Muscle of leg (tissue), 11 donors: Measurements from ENCODE around the gene TPRX1. TPM values are rescaled to one million over a fixed set of nuclear protein-coding genes. Genes with fewer than 3 reads are reported as not detected.
A peak's percentile ranks its signal among the peaks of the same experiment; 100 is the strongest.
"Not testable (repeated sequence)": the region's sequence is repeated elsewhere in the genome, so short reads cannot be mapped to it uniquely, and the experiment has no call there.

Experiments used
- DNase-seq: peaks from one replicate; pipeline ENCODE4 v3.0.0; 2013
- H3K27ac ChIP-seq: one replicate; pipeline ENCODE4 v1.5.1; 2013; ENCODE audit warnings: mild to moderate bottlenecking, low read length, control low read depth
- H3K27me3 ChIP-seq: one replicate; pipeline ENCODE4 v1.6.1; 2013; ENCODE audit warnings: low read length; ENCODE audit not compliant: control insufficient read depth, insufficient read depth
- H3K36me3 ChIP-seq: one replicate; pipeline ENCODE4 v1.6.1; 2013; ENCODE audit warnings: low read length; ENCODE audit not compliant: control insufficient read depth, insufficient read depth
- H3K4me1 ChIP-seq: one replicate; pipeline ENCODE4 v1.6.1; 2013; ENCODE audit warnings: low read length; ENCODE audit not compliant: control insufficient read depth, insufficient read depth
- H3K4me3 ChIP-seq: one replicate; pipeline ENCODE4 v1.5.1; 2013; ENCODE audit warnings: low read length, control low read depth
- H3K9me3 ChIP-seq: replicated peaks from 2 replicates; pipeline ENCODE4 v1.6.1; 2013; ENCODE audit warnings: low read depth, low read length; ENCODE audit not compliant: control insufficient read depth
- WGBS: methylation state at CpG from one replicate; pipeline ENCODE4 v1.1.5; 2013; ENCODE audit warnings: missing lambda C conversion rate; ENCODE audit not compliant: insufficient coverage; 5-methylcytosine and 5-hydroxymethylcytosine counted together
- polyA plus RNA-seq, 8 donors: library from polyadenylated mRNA; unstranded; fragments of 120-200 nt; gene quantifications; one replicate each; pipeline versions ENCODE4 v1.2.1 to v1.2.3, GENCODE V29; 2013; ENCODE audit warnings: inconsistent platforms in 1 of 8, low replicate concordance in 1 of 8; ENCODE audit not compliant: insufficient read length in 8 of 8, insufficient read depth in 1 of 8
- total RNA-seq: library from RNA; stranded (reverse); fragments of 120-200 nt; gene quantifications from one replicate; pipeline ENCODE4 v1.2.4, GENCODE V29; 2013

Gene TPRX1
- total and polyA plus RNA-seq, 9 donors, result not detected

- no CpG with 5 or more reads among the region's 6 CpGs for WGBS
- peaks cover 7% of the 10 kb centered on the region for H3K27me3 ChIP-seq
- H3K27ac ChIP-seq, result no peak overlapping the region
- no peaks in the 10 kb centered on the region for H3K36me3 ChIP-seq
- peaks cover 3% of the 10 kb centered on the region for H3K4me1 ChIP-seq
- no peak for DNase-seq
- peaks cover 3% of the 10 kb centered on the region for H3K9me3 ChIP-seq
- no peak overlapping the region for H3K4me3 ChIP-seq
Observed at GRCh38 chr19:47824396-47824795, 20.0 kb upstream of the TPRX1 start.

- WGBS, result 30% methylated on average over 2 of the region's 15 CpGs
- Histone ChIP-seq H3K4me3 (no peak within 1 kb of the TSS), H3K36me3 (no peaks in the 10 kb centered on the region), H3K27me3 (peaks cover 10% of the 10 kb centered on the region), H3K9me3 (no peaks in the 10 kb centered on the region), H3K4me1 (peaks cover 3% of the 10 kb centered on the region), H3K27ac (no peak within 1 kb of the TSS)
- no peak for DNase-seq
Observed at GRCh38 chr19:47821460-47822020, 17.2 kb upstream of the TPRX1 start, which contains the start of gene CRX. CRX (plus strand) TSS chr19:47821937; CDS start chr19:47834444, 12,507 bp downstream.

GRCh38 chr19:47820410-47820809 lies 16.1 kb upstream of the TPRX1 start:
- 39% methylated on average over 2 of the region's 2 CpGs for WGBS
- H3K27me3 ChIP-seq, result peaks cover 10% of the 10 kb centered on the region

GRCh38 chr19:47819858-47820257 lies 15.5 kb upstream of the TPRX1 start:
- Histone ChIP-seq H3K4me3 (no peak overlapping the region), H3K9me3 (no peaks in the 10 kb centered on the region), H3K36me3 (no peaks in the 10 kb centered on the region), H3K4me1 (peaks cover 3% of the 10 kb centered on the region), H3K27ac (no peak overlapping the region), H3K27me3 (peaks cover 10% of the 10 kb centered on the region)
- DNase-seq, result no peak
- 0% methylated on average over 7 of the region's 10 CpGs for WGBS

More at GRCh38 chr19:47820410-47820809, 16.1 kb upstream of the TPRX1 start:
- no peak for DNase-seq
- Histone ChIP-seq H3K4me3 (no peak overlapping the region), H3K4me1 (peaks cover 3% of the 10 kb centered on the region), H3K9me3 (no peaks in the 10 kb centered on the region), H3K36me3 (no peaks in the 10 kb centered on the region), H3K27ac (no peak overlapping the region)

- H3K4me3 ChIP-seq, H3K27me3 ChIP-seq, DNase-seq, H3K4me1 ChIP-seq, H3K36me3 ChIP-seq, H3K27ac ChIP-seq, H3K9me3 ChIP-seq: not testable (repeated sequence)
- no CpG with 5 or more reads among the region's 1 CpG for WGBS
Observed at GRCh38 chr19:47818221-47818620, 13.9 kb upstream of the TPRX1 start.

GRCh38 chr19:47816270-47816669 lies 11.9 kb upstream of the TPRX1 start:
- H3K27me3 ChIP-seq, DNase-seq, H3K9me3 ChIP-seq, H3K4me1 ChIP-seq, H3K27ac ChIP-seq, H3K36me3 ChIP-seq, H3K4me3 ChIP-seq: not testable (repeated sequence)
- no CpG with 5 or more reads among the region's 8 CpGs for WGBS

- Histone ChIP-seq H3K27ac (no peak overlapping the region), H3K4me1 (no peaks in the 10 kb centered on the region), H3K9me3 (no peaks in the 10 kb centered on the region), H3K4me3 (no peak overlapping the region), H3K36me3 (no peaks in the 10 kb centered on the region), H3K27me3 (peaks cover 3% of the 10 kb centered on the region)
- 57% methylated on average over 3 of the region's 7 CpGs for WGBS
- no peak for DNase-seq
Observed at GRCh38 chr19:47813995-47814328, 9.6 kb upstream of the TPRX1 start.

GRCh38 chr19:47813304-47813994 lies 9.1 kb upstream of the TPRX1 start:
- WGBS, result 64% methylated on average over 8 of the region's 17 CpGs
- H3K4me1 ChIP-seq, result no peaks in the 10 kb centered on the region
- no peak overlapping the region for H3K4me3 ChIP-seq
- no peak overlapping the region for H3K27ac ChIP-seq
- H3K9me3 ChIP-seq, result no peaks in the 10 kb centered on the region
- DNase-seq, result peak; percentile 66
- peaks cover 3% of the 10 kb centered on the region for H3K27me3 ChIP-seq
- H3K36me3 ChIP-seq, result no peaks in the 10 kb centered on the region

- Histone ChIP-seq H3K9me3 (peaks cover under 1% of the 10 kb centered on the region), H3K4me1 (no peaks in the 10 kb centered on the region), H3K27me3 (no peaks in the 10 kb centered on the region), H3K27ac (no peak overlapping the region), H3K4me3 (no peak overlapping the region), H3K36me3 (no peaks in the 10 kb centered on the region)
- no peak for DNase-seq
- WGBS, result 75% methylated on average over 1 of the region's 6 CpGs
Observed at GRCh38 chr19:47806435-47806834, 2.1 kb upstream of the TPRX1 start.

GRCh38 chr19:47805313-47805712 lies 962 bp upstream of the TPRX1 start:
- Histone ChIP-seq H3K4me3 (no peak overlapping the region), H3K27me3 (no peaks in the 10 kb centered on the region), H3K9me3 (peaks cover 4% of the 10 kb centered on the region), H3K4me1 (no peaks in the 10 kb centered on the region), H3K27ac (no peak overlapping the region), H3K36me3 (no peaks in the 10 kb centered on the region)
- 73% methylated on average over 8 of the region's 10 CpGs for WGBS
- no peak for DNase-seq
